Measurements from ENCODE around the gene ADAMTSL1. TPM values are rescaled to one million over a fixed set of nuclear protein-coding genes. Genes with fewer than 3 reads are reported as not detected.

Gene ADAMTSL1
- total and polyA plus RNA-seq, 2 experiments from 2014 or later, result 2.3 to 5.0 TPM

- H3K9me3 Mint-ChIP-seq, result no peaks in the 10 kb centered on the region
- Histone ChIP-seq H2AFZ (no peak overlapping the region), H3K27ac (ENCODE audit: low read depth) (no peak overlapping the region), H3K4me1 (ENCODE audit: insufficient read depth) (no peaks in the 10 kb centered on the region), H3K4me2 (no peak overlapping the region), H3K9me2 (ENCODE audit: insufficient read depth) (no peaks in the 10 kb centered on the region), H4K20me1 (replicated peaks; ENCODE audit: insufficient read depth) (no peaks in the 10 kb centered on the region), H3F3A (replicated peaks; ENCODE audit: low read depth) (no peaks in the 10 kb centered on the region), H3K27me3 (ENCODE audit: insufficient read depth) (no peaks in the 10 kb centered on the region), H3K4me3 (no peak overlapping the region), H3K36me3 (ENCODE audit: insufficient read depth) (no peaks in the 10 kb centered on the region), H3K79me2 (replicated peaks; ENCODE audit: insufficient read depth) (no peaks in the 10 kb centered on the region)
- no peaks in the 10 kb centered on the region for H3K36me3 Mint-ChIP-seq (ENCODE audit: low read depth)
- H3K27ac Mint-ChIP-seq, result no peak overlapping the region
- ATAC-seq (no peak), DNase-seq (ENCODE audit: low spot score) (no peak)
- no peak for TF ChIP-seq JUNB (IDR thresholded peaks at IDR 0.05; ENCODE audit: unreplicated experiment)
- TF ChIP-seq ZNF331 (CRISPR knock-in tag; IDR thresholded peaks at IDR 0.05; ENCODE audit: low read depth), result no peak
- no peak for TF ChIP-seq CTCF (conservative IDR thresholded peaks at IDR 0.05; ENCODE audit: low read depth in 2 of 2)
- no peak for TF ChIP-seq ZNF462 (CRISPR knock-in tag; IDR thresholded peaks at IDR 0.05)
- no peak for TF ChIP-seq ETS1 (IDR thresholded peaks at IDR 0.05)
- no peak for TF ChIP-seq CREB1 (CRISPR knock-in tag; IDR thresholded peaks at IDR 0.05; ENCODE audit: low read depth)
- no peak for TF ChIP-seq REST (IDR thresholded peaks at IDR 0.05; ENCODE audit: unreplicated experiment)
- TF ChIP-seq EZH2 (IDR thresholded peaks at IDR 0.05; ENCODE audit: low read depth, unreplicated experiment), result no peak
- no peak for TF ChIP-seq NANOG (IDR thresholded peaks at IDR 0.05; ENCODE audit: borderline replicate concordance)
- no peak for TF ChIP-seq STAT1 (IDR thresholded peaks at IDR 0.05; ENCODE audit: unreplicated experiment)
- TF ChIP-seq POLR2AphosphoS5 (IDR thresholded peaks at IDR 0.05; ENCODE audit: low read depth), result no peak
- no peak for TF ChIP-seq ZNF114 (CRISPR knock-in tag; IDR thresholded peaks at IDR 0.05)
- no peak for TF ChIP-seq EZH2phosphoT487 (IDR thresholded peaks at IDR 0.05; ENCODE audit: unreplicated experiment)
- no peaks in the 10 kb centered on the region for H3K27me3 Mint-ChIP-seq (ENCODE audit: insufficient read depth, low read depth, poor library complexity)
- peaks cover 14% of the 10 kb centered on the region for H3K4me1 Mint-ChIP-seq
- no peak overlapping the region for H3K4me3 Mint-ChIP-seq
These were observed 198.8 kb downstream of the ADAMTSL1 start for GRCh38 chr9:18672706-18673105.
